HG02623 (cell line): ENCODE measurements around the gene JAG1.

ENCODE experiments used
- ATAC-seq: cut with Tn5 transposase; IDR thresholded peaks from one replicate; pipeline ENCODE4 v1.9.1; 2021; ENCODE audit warnings: moderate library complexity; ENCODE audit not compliant: unreplicated experiment

JAG1 gene

GRCh38 chr20:10654630-10655029 is 19.2 kb downstream of the JAG1 start:
- ATAC-seq: peak; percentile 72

DNA sequence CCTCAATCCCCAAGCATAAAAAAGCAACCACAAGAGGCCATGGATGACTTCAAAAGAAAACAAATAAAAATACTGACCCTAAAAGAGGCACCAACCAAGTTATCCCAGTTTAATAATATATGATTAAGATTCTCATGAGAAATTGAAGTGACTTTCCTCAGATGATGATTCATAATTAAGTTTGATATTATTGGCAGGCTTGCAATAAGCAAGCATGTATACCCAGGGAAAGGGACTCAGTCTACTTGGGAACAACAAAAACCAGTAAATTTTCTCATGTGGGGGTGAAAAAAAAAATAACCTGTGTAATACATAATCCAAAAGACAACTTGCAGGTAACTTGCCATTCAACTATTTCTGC is 19.6 kb downstream of the JAG1 start:
- no peak for ATAC-seq

- no peak for ATAC-seq
These were observed 20.1 kb downstream of the JAG1 start for GRCh38 chr20:10653599-10654249.

DNA sequence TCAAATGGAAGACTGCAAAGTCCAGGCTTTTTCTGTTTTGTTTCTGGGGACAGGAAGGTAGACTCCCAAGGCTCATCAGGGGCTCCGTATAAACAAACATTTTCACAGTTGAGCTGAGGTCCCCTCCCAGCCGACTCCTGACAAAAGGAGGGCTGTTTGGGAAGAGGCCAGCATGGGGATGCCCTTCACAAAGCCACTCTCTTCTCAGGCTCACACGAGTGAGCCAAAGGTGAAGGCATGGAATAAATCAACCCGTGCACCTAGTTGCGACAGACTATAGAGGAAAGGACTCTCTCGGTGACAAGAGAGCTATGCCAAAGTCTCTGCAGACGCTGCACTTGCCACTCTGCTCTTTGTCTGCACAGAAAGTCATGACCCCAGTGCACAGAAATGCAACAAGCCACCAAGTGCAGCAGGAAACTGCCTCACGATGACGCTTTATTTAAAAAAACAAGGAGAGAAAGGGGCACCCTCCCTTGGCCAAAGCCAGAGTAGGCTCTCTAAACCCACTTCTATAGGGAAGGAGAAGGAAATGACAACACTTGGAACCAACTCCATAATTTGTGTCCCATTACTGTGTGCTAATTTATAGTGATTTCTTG is 21.0 kb downstream of the JAG1 start:
- no peak for ATAC-seq

DNA sequence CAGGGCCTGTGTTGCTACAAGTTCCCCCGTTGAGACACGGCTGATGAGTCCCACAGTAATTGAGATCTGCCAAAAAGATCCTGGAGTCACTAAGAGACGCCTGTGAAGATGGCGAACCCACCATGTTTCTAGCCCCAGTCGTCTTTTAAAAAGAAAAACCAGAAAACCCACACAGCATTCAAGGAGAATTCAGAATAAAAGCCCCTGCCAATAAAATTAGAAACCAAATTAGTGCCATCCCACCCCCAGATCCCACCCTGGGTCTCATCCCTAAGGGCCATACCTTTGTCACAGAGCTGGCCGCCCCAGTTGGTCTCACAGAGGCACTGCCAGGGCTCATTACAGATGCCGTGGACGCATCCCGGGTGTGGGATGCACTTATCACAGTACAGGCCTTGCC is 21.6 kb downstream of the JAG1 start:
- ATAC-seq: no peak

- ATAC-seq: no peak
These were observed 22.4 kb downstream of the JAG1 start for GRCh38 chr20:10651227-10651990.

GRCh38 chr20:10649797-10650160 is 24.0 kb downstream of the JAG1 start:
- ATAC-seq: no peak

DNA sequence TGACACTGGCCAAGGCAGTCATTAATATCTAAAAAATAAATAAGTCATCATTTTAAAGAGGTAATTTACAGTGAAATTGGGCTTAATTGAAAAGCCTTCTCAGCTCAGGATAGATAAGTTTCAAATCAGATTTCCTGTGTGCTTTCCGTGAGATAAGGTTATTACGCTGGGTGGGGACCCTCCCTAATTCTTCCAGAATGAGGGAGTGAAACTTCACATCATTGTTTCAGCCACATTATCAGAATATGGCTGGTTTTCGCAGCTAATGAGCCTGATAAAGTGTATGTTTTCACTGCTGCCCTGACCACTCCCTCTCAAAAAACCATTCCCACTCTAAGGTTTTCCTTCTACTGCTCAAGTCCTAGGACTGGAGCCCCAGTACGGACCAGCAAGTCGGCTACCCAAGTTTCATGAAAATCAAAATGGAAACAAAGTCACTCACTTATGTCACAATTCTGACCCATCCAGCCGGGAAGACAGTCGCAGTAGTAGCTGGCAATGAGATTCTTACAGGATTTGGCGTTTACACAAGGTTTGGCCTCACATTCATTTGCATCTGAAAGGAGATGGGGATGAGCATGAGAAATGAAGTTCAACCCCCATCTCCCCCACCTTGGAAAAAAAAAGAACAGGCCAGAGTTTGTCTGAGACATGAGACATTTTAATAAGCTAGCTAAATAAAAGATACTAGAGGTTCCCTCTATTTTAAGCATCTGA is 24.6 kb downstream of the JAG1 start:
- no peak for ATAC-seq

GRCh38 chr20:10648651-10649050 is 25.1 kb downstream of the JAG1 start:
- no peak for ATAC-seq

DNA sequence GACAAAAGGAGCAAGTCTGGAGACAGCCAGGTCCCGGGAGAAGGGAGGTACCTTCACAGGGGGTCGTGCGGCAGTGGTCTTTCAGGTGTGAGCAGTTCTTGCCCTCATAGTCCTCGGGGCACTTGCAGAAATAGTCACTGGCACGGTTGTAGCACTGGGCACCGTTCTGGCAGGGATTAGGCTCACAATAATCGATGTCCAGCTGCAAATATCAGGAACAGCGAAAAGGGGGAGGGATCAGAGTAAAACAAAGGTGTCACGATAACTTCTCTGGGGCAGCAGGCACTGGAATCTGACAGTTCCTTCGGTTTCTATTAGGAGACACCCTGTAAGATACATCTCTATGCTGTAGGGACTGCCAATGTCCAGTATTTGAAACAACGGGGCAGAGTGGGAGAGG is 25.9 kb downstream of the JAG1 start:
- ATAC-seq: no peak

DNA sequence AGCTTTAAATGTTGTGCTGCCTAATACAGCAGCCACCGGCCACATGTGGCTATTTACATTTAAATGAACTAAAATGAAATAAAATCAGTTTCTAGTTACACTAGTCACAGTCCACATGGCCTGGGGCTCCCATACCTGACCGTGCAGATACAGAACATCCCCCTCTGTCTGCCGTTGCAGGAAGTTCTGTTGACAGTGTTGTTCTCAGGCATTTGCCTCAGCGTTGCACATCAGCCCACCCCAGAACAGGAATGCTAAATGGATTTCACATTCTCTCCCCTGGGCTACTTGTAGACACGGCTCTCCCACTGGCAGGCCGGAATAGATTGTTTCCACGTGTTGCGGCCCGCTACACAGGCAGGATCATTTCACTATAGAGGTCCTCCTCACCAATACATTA is 26.3 kb downstream of the JAG1 start:
- peak; percentile 38 for ATAC-seq

GRCh38 chr20:10646886-10647420 is 26.8 kb downstream of the JAG1 start:
- ATAC-seq: no peak

GRCh38 chr20:10646006-10646405 is 27.8 kb downstream of the JAG1 start:
- no peak for ATAC-seq

DNA sequence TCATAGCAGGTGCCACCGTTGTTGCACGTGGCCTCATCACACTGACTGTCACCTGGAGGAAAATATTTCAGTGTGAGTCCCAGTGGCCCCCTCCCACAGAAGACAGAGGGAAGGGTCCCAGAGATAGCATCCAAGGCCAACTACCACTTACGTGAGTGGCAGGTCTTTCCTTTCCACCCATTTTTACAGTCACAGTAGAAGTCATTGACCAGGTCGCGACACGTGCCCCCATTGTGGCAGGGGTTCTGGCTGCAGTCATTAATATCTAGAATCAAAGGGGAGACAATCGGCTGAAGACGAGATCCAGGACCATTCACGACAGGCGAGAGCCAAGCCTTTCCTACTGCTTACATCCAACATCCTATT is 28.6 kb downstream of the JAG1 start:
- no peak for ATAC-seq

GRCh38 chr20:10644458-10645204 is 29.2 kb downstream of the JAG1 start:
- no peak for ATAC-seq

- no peak for ATAC-seq
These were observed 30.3 kb downstream of the JAG1 start for GRCh38 chr20:10643560-10643873.

GRCh38 chr20:10642856-10643559 is 30.8 kb downstream of the JAG1 start:
- ATAC-seq: no peak

- ATAC-seq: no peak
These were observed 31.9 kb downstream of the JAG1 start for GRCh38 chr20:10641893-10642292.

- ATAC-seq: no peak
These were observed 32.3 kb downstream of the JAG1 start for GRCh38 chr20:10641467-10641866.

DNA sequence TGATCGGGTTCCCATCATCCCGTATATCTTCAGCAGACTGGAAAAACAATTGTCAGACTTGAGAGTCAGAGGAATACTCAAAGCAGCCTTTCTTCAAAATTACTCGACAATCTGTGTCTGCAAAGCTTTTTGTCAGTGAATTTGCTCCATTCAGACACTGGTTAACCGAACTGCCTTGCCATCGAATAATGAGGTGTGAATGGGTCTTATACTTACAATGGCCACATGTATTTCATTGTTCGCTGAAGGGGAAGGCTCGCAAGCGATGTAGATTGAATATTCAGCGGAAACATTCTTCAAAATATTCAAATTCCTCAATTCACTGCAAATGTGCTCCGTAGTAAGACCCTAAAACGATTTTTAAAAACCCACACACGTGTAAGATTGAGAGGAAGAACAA is 32.9 kb downstream of the JAG1 start:
- no peak for ATAC-seq
